ENCODE results near the gene ZNF605.
"Not testable (repeated sequence)": the region's sequence is repeated elsewhere in the genome, so short reads cannot be mapped to it uniquely, and the experiment has no call there.

DNA sequence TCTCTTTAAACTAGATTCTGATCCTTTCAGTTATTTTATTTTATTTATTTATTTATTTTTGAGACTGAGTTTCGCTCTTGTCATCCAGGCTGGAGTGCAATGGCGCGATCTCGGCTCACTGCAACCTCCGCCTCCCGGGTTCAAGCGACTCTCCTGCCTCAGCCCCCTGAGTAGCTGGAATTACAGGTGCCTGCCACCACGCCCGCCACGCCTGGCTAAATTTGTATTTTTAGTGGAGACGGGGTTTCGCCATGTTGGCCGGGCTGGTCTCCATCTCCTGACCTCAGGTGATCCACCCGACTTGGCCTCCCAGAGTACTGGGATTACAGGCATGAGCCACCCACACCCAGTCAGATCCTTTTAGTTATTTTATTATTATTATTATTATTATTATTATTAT, 5.7 kb upstream of the ZNF605 start:
- TF ChIP-seq, protein P1, sequence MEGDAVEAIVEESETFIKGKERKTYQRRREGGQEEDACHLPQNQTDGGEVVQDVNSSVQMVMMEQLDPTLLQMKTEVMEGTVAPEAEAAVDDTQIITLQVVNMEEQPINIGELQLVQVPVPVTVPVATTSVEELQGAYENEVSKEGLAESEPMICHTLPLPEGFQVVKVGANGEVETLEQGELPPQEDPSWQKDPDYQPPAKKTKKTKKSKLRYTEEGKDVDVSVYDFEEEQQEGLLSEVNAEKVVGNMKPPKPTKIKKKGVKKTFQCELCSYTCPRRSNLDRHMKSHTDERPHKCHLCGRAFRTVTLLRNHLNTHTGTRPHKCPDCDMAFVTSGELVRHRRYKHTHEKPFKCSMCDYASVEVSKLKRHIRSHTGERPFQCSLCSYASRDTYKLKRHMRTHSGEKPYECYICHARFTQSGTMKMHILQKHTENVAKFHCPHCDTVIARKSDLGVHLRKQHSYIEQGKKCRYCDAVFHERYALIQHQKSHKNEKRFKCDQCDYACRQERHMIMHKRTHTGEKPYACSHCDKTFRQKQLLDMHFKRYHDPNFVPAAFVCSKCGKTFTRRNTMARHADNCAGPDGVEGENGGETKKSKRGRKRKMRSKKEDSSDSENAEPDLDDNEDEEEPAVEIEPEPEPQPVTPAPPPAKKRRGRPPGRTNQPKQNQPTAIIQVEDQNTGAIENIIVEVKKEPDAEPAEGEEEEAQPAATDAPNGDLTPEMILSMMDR (IDR thresholded peaks at IDR 0.05), result not testable (repeated sequence)
- TF ChIP-seq EP300, POLR2A, POLR2AphosphoS5 (IDR thresholded peaks at IDR 0.05): not testable (repeated sequence)
